Forelimb muscle (tissue), 1 donor: ENCODE results near the gene PKNOX1. TPM values are rescaled to one million over a fixed set of nuclear protein-coding genes. Genes with fewer than 3 reads are reported as not detected.
"Not testable (repeated sequence)": the region's sequence is repeated elsewhere in the genome, so short reads cannot be mapped to it uniquely, and the experiment has no call there.

Experiments used
- DNase-seq: peaks from one replicate; pipeline ENCODE4 v3.0.0-alpha.2; 2013; ENCODE audit warnings: low read depth
- polyA plus RNA-seq: library from polyadenylated mRNA; unstranded; fragments of 120-200 nt; gene quantifications from one replicate; pipeline ENCODE4 v1.2.1, GENCODE V29; 2013; ENCODE audit not compliant: insufficient read length

PKNOX1 gene
- polyA plus RNA-seq, 1 donor: 15.6 TPM

GRCh38 chr21:43020177-43020576 is 45.8 kb downstream of the PKNOX1 start:
- no peak for DNase-seq

DNA sequence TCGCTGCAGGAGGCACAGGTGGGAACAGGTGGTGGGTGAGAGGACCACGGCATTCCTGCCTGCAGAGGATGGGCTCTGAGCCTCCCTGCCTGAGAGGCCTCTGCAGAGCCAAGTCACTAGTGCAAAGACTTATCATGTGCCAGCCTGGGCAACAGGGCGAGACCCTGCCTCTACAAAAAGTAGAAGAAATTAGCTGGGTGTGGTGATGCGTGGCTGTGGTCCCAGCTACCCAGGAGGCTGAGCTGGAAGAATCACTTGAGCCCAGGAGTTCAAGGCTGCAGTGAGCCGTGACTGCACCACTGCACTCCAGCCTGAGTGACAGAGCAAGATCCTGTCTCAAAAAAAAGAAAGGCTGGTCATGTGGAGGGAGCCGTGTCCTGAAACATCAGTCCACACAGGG is 46.4 kb downstream of the PKNOX1 start:
- no peak for DNase-seq

DNA sequence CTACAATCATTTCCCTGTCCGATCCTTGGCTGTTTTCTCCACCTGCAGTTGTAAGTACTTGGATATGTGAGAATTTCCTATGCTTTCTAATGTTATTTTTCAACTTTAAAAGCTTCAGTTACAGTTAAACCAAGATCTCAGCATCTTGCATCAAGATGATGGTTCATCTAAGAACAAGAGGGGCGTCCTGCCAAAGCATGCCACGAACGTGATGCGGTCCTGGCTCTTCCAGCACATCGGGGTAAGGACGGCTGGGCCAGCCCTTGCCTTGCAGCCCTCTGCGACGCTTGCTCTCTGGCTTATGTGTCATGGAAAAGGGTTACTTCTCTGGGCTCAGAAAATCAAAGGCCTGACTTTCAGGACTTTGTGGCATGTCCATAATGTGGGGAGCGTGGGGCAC is 46.8 kb downstream of the PKNOX1 start:
- no peak for DNase-seq

DNA sequence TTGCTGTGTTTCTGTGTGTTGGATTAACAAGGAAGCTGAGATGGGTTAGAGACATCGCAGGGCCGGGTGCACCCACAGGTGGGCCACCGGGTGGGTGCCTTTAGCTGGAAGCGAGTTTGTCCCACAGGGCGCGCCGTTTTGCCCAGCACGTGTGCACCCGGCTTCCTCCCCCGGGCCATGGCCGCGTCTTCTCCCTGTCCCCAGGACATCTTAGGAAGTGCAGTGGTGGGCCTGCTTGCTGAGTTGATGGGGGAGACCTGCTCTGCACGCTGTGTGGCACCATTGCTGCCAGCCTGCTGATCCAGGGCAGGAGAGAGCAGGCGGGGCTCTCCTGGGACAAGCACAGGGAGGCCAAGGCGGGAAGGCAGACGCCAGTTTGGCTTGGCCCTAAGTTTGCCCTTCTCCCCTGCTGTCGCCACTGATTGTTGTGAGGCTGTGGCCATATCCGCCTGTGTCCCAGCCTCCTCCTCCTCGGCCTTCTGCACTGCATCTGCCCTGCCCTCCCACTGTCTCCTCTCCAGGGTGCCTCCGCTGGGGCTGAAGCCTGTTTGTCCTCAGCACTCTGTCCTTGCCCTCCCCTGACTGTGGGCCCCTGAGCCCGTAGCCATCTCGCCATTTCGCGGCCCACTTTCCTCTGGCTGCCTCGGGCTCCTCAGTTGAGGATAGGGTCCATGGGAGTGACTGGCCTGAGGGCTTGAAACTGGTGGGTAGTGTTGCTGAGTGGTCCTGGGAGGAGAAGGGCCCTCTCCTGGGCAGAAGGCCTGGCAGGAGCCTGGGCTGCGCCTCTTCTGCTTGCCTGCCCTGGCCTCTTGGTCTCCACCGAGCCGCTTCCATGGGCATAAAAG is 47.6 kb downstream of the PKNOX1 start:
- DNase-seq: no peak

GRCh38 chr21:43023175-43023574 is 48.8 kb downstream of the PKNOX1 start:
- DNase-seq: no peak

GRCh38 chr21:43024439-43025136 is 50.2 kb downstream of the PKNOX1 start:
- no peak for DNase-seq

GRCh38 chr21:43025636-43026180 is 51.3 kb downstream of the PKNOX1 start:
- DNase-seq: no peak

GRCh38 chr21:43027846-43028731 is 53.7 kb downstream of the PKNOX1 start:
- DNase-seq: no peak

GRCh38 chr21:43029785-43030184 is 55.4 kb downstream of the PKNOX1 start:
- DNase-seq: no peak

DNA sequence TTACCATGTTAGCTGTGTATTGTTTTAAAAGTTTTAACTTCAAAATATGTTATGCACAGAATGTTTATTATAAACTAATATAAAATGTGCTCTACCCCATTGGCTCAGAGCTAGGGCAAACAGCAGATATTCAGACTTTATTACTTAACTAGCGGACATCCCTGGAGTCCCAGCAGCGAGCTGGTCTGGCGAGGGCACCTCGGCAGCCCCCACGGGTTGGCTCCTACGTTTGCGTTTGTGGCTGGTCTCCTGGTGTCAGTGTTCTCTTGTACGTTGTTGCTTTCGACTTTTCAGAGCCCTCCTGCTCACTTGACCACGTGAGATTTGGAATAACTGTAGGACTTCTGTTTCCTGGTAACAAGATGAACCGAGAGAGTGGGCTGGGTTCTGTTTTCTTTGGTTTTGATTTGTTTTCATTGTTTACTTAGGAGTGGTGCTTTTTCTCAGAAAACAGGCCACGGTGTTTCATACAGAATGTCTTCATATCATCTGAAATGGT is 56.8 kb downstream of the PKNOX1 start:
- DNase-seq: no peak

- no peak for DNase-seq
These were observed 59.7 kb downstream of the PKNOX1 start for GRCh38 chr21:43034101-43034500.

DNA sequence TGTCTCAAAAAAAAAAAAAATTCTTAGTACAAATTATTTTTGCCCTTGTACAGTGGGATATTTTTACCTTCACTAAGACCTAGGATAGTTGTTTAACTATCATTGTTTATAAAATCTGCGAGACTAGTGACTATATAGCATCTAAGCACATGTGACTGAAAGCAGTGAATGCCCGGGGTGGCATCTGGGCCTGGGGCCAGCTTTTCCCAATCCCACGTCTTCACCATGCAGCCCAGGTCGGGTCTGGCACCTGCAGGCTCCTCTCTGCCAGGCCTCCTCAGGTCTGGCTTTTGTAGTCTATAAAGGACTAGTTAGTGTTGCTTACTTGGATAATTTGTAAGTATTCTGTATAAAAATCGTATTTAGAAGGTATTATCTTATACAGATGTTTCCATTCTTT is 60.5 kb downstream of the PKNOX1 start:
- no peak for DNase-seq

GRCh38 chr21:43036889-43037288 is 62.5 kb downstream of the PKNOX1 start:
- not testable (repeated sequence) for DNase-seq

- not testable (repeated sequence) for DNase-seq
These were observed 63.7 kb downstream of the PKNOX1 start for GRCh38 chr21:43037918-43038658.

DNA sequence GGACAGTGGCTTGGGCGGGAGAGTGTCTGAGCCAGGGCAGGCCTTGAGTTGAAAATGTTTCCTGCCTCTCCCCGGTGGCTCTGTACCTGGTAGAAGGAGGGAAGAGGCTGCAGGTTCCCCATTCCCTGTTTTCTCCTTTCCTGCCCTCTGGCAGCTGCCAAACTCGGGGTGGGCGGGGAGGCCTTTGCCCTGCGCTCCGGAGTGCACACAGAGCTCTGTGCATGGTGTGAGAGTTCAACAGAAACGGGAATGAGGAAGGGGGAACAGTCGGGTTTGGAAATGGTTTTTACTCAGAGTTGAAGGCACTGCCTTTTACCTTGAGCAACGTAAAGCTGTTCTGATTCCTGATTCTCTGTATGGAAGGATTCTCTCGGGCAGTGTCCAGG is 64.3 kb downstream of the PKNOX1 start:
- DNase-seq: not testable (repeated sequence)

GRCh38 chr21:43042169-43042568 is 67.8 kb downstream of the PKNOX1 start:
- not testable (repeated sequence) for DNase-seq

DNA sequence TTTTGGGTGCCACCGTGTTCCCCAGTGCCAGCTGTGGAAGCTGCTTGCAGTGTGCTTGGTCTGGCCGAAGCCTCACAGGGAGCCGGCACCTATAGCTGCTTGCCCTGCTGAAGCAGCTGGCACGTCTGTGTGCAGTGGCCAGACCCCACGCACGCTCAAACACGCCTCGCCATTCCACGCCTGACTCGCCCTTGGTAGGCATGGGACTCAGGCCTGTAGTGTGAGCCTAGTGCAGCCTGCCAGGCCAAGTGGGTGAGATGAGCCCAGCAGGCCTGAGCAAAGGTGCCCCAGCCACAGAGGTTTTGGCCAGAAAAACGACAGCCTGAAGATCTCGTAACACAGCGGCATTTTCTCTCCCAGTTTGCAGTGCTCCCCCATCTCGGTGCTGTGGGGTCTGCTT is 68.9 kb downstream of the PKNOX1 start:
- DNase-seq: not testable (repeated sequence)

DNA sequence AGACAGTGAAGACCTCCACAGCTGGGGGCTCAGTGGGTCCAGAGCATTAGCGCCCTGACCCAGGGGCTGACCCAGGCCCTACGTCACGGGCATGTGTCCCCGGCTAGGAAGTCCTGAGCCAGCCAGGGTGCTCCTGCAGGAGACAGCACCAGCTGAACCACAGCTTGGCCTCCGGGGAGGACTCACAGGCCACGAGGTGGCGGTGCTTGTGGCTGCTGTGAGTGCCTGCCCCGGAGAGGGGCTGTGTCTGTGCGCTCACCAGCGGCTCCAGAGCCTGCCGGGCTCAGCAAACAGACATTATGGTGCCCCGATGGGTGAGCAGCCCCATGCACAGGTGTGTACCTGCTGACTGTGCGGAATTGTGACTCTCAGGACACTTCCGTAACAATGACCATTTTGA is 70.2 kb downstream of the PKNOX1 start:
- not testable (repeated sequence) for DNase-seq

DNA sequence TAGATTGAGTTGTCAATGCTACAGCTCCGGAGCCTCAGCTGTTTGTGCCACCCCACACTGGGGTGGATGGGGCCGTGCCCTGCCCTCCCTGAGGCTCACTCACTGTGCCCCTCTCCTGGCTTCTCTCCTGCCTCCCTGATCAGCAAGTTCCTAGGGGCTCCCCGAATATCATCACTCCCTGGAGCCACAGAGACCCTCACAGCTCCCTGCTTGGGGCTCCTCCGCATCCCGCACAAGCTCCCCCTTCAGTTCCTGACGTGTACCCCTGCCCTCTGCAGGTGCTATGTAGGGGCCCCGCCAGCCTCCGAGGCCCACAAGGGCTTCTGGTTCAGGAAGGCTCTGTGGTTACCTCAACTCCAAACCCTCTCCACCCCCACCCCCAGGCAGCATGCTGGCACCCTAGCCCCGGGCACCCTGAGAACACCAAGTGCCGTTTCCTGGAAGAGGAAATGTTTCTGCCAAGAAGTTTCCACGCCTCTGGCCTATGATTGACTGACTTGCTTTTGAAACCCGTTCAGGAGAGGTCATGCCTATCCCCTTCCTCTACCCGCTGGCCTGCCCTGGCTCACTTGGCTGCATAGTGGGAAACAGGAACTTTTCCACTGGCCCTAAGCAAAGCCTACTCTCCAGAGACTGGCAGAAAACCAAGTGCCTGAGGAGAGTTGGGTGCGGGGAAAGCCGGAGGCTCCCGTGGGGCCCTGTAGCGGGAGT is 71.0 kb downstream of the PKNOX1 start:
- DNase-seq: not testable (repeated sequence)
